ENCODE data around the gene TXNDC17.
"Not testable (repeated sequence)": the region's sequence is repeated elsewhere in the genome, so short reads cannot be mapped to it uniquely, and the experiment has no call there.

The TXNDC17 gene

GRCh38 chr17:6640536-6641246, at the start of gene TXNDC17, which contains the start of gene KIAA0753:
TXNDC17 (plus strand) TSS chr17:6641060; CDS start chr17:6641083, 23 bp downstream.
KIAA0753 (minus strand) TSS chr17:6640711; CDS start chr17:6635103, 5,608 bp downstream.
- DNase-seq (peak; percentile 92 to 96), ATAC-seq (peak; percentile 92)
- H3K9me3 Mint-ChIP-seq = no peaks in the 10 kb centered on the region
- H3K4me3 Mint-ChIP-seq = peak within 1 kb of the TSS; percentile 89 to 97
- H3K4me1 Mint-ChIP-seq = peaks cover 77% of the 10 kb centered on the region
- no peaks in the 10 kb centered on the region for H3K27me3 Mint-ChIP-seq
- H3K27ac Mint-ChIP-seq = peak within 1 kb of the TSS; percentile 97 to 99

GRCh38 chr17:6591599-6592158, 49.2 kb upstream of the TXNDC17 start:
- Mint-ChIP-seq H3K27me3 (no peaks in the 10 kb centered on the region), H3K9me3 (no peaks in the 10 kb centered on the region), H3K4me3 (no peak overlapping the region), H3K27ac (peak overlapping the region in 1 of 2 donors; percentile 29), H3K4me1 (peaks cover 6% of the 10 kb centered on the region)
- DNase-seq (no peak), ATAC-seq (no peak)

- peaks cover 6% of the 10 kb centered on the region for H3K4me1 Mint-ChIP-seq
- H3K27me3 Mint-ChIP-seq = no peaks in the 10 kb centered on the region
- DNase-seq (no peak), ATAC-seq (no peak)
- no peak overlapping the region for H3K4me3 Mint-ChIP-seq
- H3K9me3 Mint-ChIP-seq = no peaks in the 10 kb centered on the region
- H3K27ac Mint-ChIP-seq = peak overlapping the region in 1 of 2 donors; percentile 29
These were observed 48.7 kb upstream of the TXNDC17 start for GRCh38 chr17:6592173-6592572.

- ATAC-seq, H3K4me1 Mint-ChIP-seq, DNase-seq, H3K9me3 Mint-ChIP-seq, H3K4me3 Mint-ChIP-seq, H3K27ac Mint-ChIP-seq, H3K27me3 Mint-ChIP-seq: not testable (repeated sequence)
These were observed 47.5 kb upstream of the TXNDC17 start for GRCh38 chr17:6593371-6593770.

- Mint-ChIP-seq H3K4me3 (no peak overlapping the region), H3K27me3 (no peaks in the 10 kb centered on the region), H3K27ac (no peak overlapping the region), H3K9me3 (no peaks in the 10 kb centered on the region), H3K4me1 (peaks cover 6% of the 10 kb centered on the region)
- ATAC-seq = no peak
- DNase-seq = no peak
These were observed 44.8 kb upstream of the TXNDC17 start for GRCh38 chr17:6596081-6596480.

- H3K27ac Mint-ChIP-seq = no peak overlapping the region
- ATAC-seq (no peak), DNase-seq (no peak)
- H3K27me3 Mint-ChIP-seq = no peaks in the 10 kb centered on the region
- H3K4me1 Mint-ChIP-seq = peaks cover 6% of the 10 kb centered on the region
- no peak overlapping the region for H3K4me3 Mint-ChIP-seq
- H3K9me3 Mint-ChIP-seq = no peaks in the 10 kb centered on the region
These were observed 44.3 kb upstream of the TXNDC17 start for GRCh38 chr17:6596511-6596910.

- ATAC-seq = no peak
- Mint-ChIP-seq H3K27ac (no peak overlapping the region), H3K9me3 (no peaks in the 10 kb centered on the region), H3K4me3 (no peak overlapping the region), H3K27me3 (no peaks in the 10 kb centered on the region), H3K4me1 (peaks cover 2% of the 10 kb centered on the region)
- no peak for DNase-seq
These were observed 43.9 kb upstream of the TXNDC17 start for GRCh38 chr17:6596941-6597340.

- Mint-ChIP-seq H3K27ac (no peak overlapping the region), H3K4me3 (no peak overlapping the region), H3K4me1 (peaks cover 1% of the 10 kb centered on the region), H3K27me3 (no peaks in the 10 kb centered on the region), H3K9me3 (no peaks in the 10 kb centered on the region)
- ATAC-seq (no peak), DNase-seq (no peak)
These were observed 43.1 kb upstream of the TXNDC17 start for GRCh38 chr17:6597727-6598126.

GRCh38 chr17:6599364-6599763, 41.5 kb upstream of the TXNDC17 start:
- Mint-ChIP-seq H3K27ac (no peak overlapping the region), H3K27me3 (no peaks in the 10 kb centered on the region), H3K9me3 (no peaks in the 10 kb centered on the region), H3K4me1 (peaks cover 9% of the 10 kb centered on the region), H3K4me3 (no peak overlapping the region)
- ATAC-seq (no peak), DNase-seq (no peak)

GRCh38 chr17:6602141-6602540, 38.7 kb upstream of the TXNDC17 start:
- H3K27me3 Mint-ChIP-seq = no peaks in the 10 kb centered on the region
- no peak for ATAC-seq
- no peak overlapping the region for H3K4me3 Mint-ChIP-seq
- no peaks in the 10 kb centered on the region for H3K9me3 Mint-ChIP-seq
- peaks cover 9% of the 10 kb centered on the region for H3K4me1 Mint-ChIP-seq
- no peak for DNase-seq
- H3K27ac Mint-ChIP-seq = no peak overlapping the region

- no peak overlapping the region for H3K27ac Mint-ChIP-seq
- H3K9me3 Mint-ChIP-seq = no peaks in the 10 kb centered on the region
- no peaks in the 10 kb centered on the region for H3K27me3 Mint-ChIP-seq
- H3K4me3 Mint-ChIP-seq = no peak overlapping the region
- peaks cover 9% of the 10 kb centered on the region for H3K4me1 Mint-ChIP-seq
- ATAC-seq (no peak), DNase-seq (no peak)
These were observed 37.0 kb upstream of the TXNDC17 start for GRCh38 chr17:6603744-6604325.

GRCh38 chr17:6605142-6605541, 35.7 kb upstream of the TXNDC17 start:
- peaks cover 9% of the 10 kb centered on the region for H3K4me1 Mint-ChIP-seq
- no peak overlapping the region for H3K4me3 Mint-ChIP-seq
- DNase-seq (no peak), ATAC-seq (no peak)
- no peaks in the 10 kb centered on the region for H3K9me3 Mint-ChIP-seq
- no peak overlapping the region for H3K27ac Mint-ChIP-seq
- H3K27me3 Mint-ChIP-seq = no peaks in the 10 kb centered on the region

- Mint-ChIP-seq H3K27ac (no peak overlapping the region), H3K4me1 (peaks cover 2% of the 10 kb centered on the region), H3K4me3 (no peak overlapping the region), H3K9me3 (no peaks in the 10 kb centered on the region), H3K27me3 (no peaks in the 10 kb centered on the region)
- ATAC-seq (no peak), DNase-seq (no peak)
These were observed 32.5 kb upstream of the TXNDC17 start for GRCh38 chr17:6608321-6608720.

GRCh38 chr17:6610011-6610410, 30.8 kb upstream of the TXNDC17 start:
- H3K27me3 Mint-ChIP-seq = no peaks in the 10 kb centered on the region
- H3K4me1 Mint-ChIP-seq = no peaks in the 10 kb centered on the region
- H3K9me3 Mint-ChIP-seq = no peaks in the 10 kb centered on the region
- ATAC-seq (no peak), DNase-seq (no peak)
- H3K27ac Mint-ChIP-seq = no peak overlapping the region
- no peak overlapping the region for H3K4me3 Mint-ChIP-seq

- DNase-seq (no peak), ATAC-seq (no peak)
- Mint-ChIP-seq H3K27ac (peak overlapping the region in 1 of 2 donors; percentile 27), H3K4me3 (no peak overlapping the region), H3K4me1 (no peaks in the 10 kb centered on the region), H3K27me3 (no peaks in the 10 kb centered on the region), H3K9me3 (no peaks in the 10 kb centered on the region)
These were observed 29.6 kb upstream of the TXNDC17 start for GRCh38 chr17:6611231-6611630.

- H3K9me3 Mint-ChIP-seq = no peaks in the 10 kb centered on the region
These were observed 16.9 kb upstream of the TXNDC17 start for GRCh38 chr17:6623941-6624340.

More at GRCh38 chr17:6623941-6624340, 16.9 kb upstream of the TXNDC17 start:
- no peak for DNase-seq
- ATAC-seq = no peak
- peaks cover 7% of the 10 kb centered on the region for H3K4me1 Mint-ChIP-seq
- H3K4me3 Mint-ChIP-seq = no peak overlapping the region
- H3K27ac Mint-ChIP-seq = no peak overlapping the region
- no peaks in the 10 kb centered on the region for H3K27me3 Mint-ChIP-seq

All from stimulated activated naive CD8-positive, alpha-beta T cell treated with anti-CD3 and anti-CD28 coated beads, Interleukin-15, amount 100 ng/mL, for 72 hours (primary cell).